Small intestine (tissue), 7 donors: ENCODE measurements around the gene COX8A. TPM values are rescaled to one million over a fixed set of nuclear protein-coding genes. Genes with fewer than 3 reads are reported as not detected.

ENCODE experiments used
- DNase-seq, 2 donors: peaks; one replicate each; pipeline versions ENCODE4 v3.0.0 to v3.0.0-alpha.2; 2013
- FAIRE-seq: peaks from 2 replicates; lab custom pipeline; 2012; peaks lifted over from hg19 to GRCh38; lab: Jason Lieb, UNC
- H3K27ac ChIP-seq, 3 donors: one replicate each; pipeline ENCODE4 v1.5.1; 2013; ENCODE audit warnings: low read length in 2 of 3, mild to moderate bottlenecking in 2 of 3, control low read depth in 1 of 3, inconsistent platforms in 1 of 3, low read depth in 1 of 3, moderate library complexity in 1 of 3
- H3K27me3 ChIP-seq, 3 donors: one replicate each; pipeline ENCODE4 v1.6.1; 2013; ENCODE audit warnings: low read length in 3 of 3, inconsistent platforms in 1 of 3; ENCODE audit not compliant: control insufficient read depth in 3 of 3, insufficient read depth in 3 of 3
- H3K36me3 ChIP-seq, 3 donors: one replicate each; pipeline ENCODE4 v1.6.1; 2013; ENCODE audit warnings: low read length in 3 of 3, inconsistent platforms in 1 of 3, low read depth in 1 of 3, mild to moderate bottlenecking in 1 of 3, moderate library complexity in 1 of 3; ENCODE audit not compliant: control insufficient read depth in 3 of 3, insufficient read depth in 2 of 3
- H3K4me1 ChIP-seq, 3 donors: one replicate each; pipeline ENCODE4 v1.6.1; 2013; ENCODE audit warnings: low read length in 2 of 3, inconsistent platforms in 1 of 3, low read depth in 1 of 3, mild to moderate bottlenecking in 1 of 3, moderate library complexity in 1 of 3; ENCODE audit not compliant: control insufficient read depth in 3 of 3, insufficient read depth in 2 of 3
- H3K4me3 ChIP-seq, 3 donors: one replicate each; pipeline ENCODE4 v1.5.1; 2013; ENCODE audit warnings: low read length in 3 of 3, control low read depth in 1 of 3, inconsistent platforms in 1 of 3, low read depth in 1 of 3, mild to moderate bottlenecking in 1 of 3, moderate library complexity in 1 of 3
- H3K9me3 ChIP-seq, 2 donors: one replicate each; pipeline ENCODE4 v1.6.1; 2013; ENCODE audit warnings: low read depth in 1 of 2, low read length in 1 of 2; ENCODE audit not compliant: control insufficient read depth in 2 of 2, insufficient read depth in 1 of 2
- WGBS, 3 donors: extraction: QIAGEN DNeasy Blood & Tissue Kit; methylation state at CpG; one replicate each; pipeline ENCODE4 v1.1.7; 2013; 5-methylcytosine and 5-hydroxymethylcytosine counted together
- polyA plus RNA-seq, 4 donors: library from polyadenylated mRNA; stranded (reverse) in 3 of 4; unstranded in 1 of 4; fragments of 200-250 nt in 3 of 4; fragments of 120-200 nt in 1 of 4; gene quantifications; one replicate each; pipeline versions ENCODE4 v1.2.1 to v1.2.3, GENCODE V29; 2013
- donor health status: healthy with polysubstance abuse.
- donor health status: control.
- donor health status: control.
- donor health status: Bipolar disorder and iron deficiency.
- donor health status: healthy.

The COX8A gene
- polyA plus RNA-seq, 4 donors: 331 to 1,570 (median 1,390) TPM

- WGBS, 3 donors: 2 to 10% (median 8%) methylated on average over 38 to 40 of the region's 40 CpGs
- no peak for FAIRE-seq
- H3K4me3 ChIP-seq: peak overlapping the region in 2 of 3 donors; percentile 10 to 24
- H3K36me3 ChIP-seq: peaks cover 0 to 5% (median 0%) of the 10 kb centered on the region in 3 donors
- H3K27me3 ChIP-seq: peaks cover 0 to 35% (median 0%) of the 10 kb centered on the region in 3 donors
- no peak overlapping the region for H3K27ac ChIP-seq
- DNase-seq: peak; percentile 39 to 59
- H3K4me1 ChIP-seq: peaks cover 0 to 14% (median 2%) of the 10 kb centered on the region in 3 donors
- H3K9me3 ChIP-seq: peaks cover 0 to 11% of the 10 kb centered on the region in 2 donors
Measured at GRCh38 chr11:64007629-64008282, 33.3 kb downstream of the COX8A start.

GRCh38 chr11:64008283-64008913 is 34.0 kb downstream of the COX8A start:
- Histone ChIP-seq H3K36me3 (peaks cover 0 to 7% (median 0%) of the 10 kb centered on the region in 3 donors), H3K9me3 (peaks cover 0 to 11% of the 10 kb centered on the region in 2 donors), H3K4me3 (peak overlapping the region in 1 of 3 donors; percentile 24), H3K27ac (no peak overlapping the region), H3K27me3 (peaks cover 0 to 35% (median 0%) of the 10 kb centered on the region in 3 donors), H3K4me1 (peaks cover 0 to 14% (median 2%) of the 10 kb centered on the region in 3 donors)
- FAIRE-seq: no peak
- DNase-seq: no peak
- WGBS, 3 donors: 84 to 92% (median 90%) methylated on average over 22 to 26 of the region's 26 CpGs

GRCh38 chr11:64008914-64009633 is 34.7 kb downstream of the COX8A start:
- Histone ChIP-seq H3K9me3 (peaks cover 0 to 11% of the 10 kb centered on the region in 2 donors), H3K4me1 (peaks cover 0 to 14% (median 2%) of the 10 kb centered on the region in 3 donors), H3K27me3 (peaks cover 0 to 35% (median 0%) of the 10 kb centered on the region in 3 donors), H3K4me3 (no peak overlapping the region), H3K27ac (no peak overlapping the region), H3K36me3 (peaks cover 0 to 7% (median 0%) of the 10 kb centered on the region in 3 donors)
- 86 to 89% (median 88%) methylated on average over 18 of the region's 18 CpGs for WGBS, 3 donors
- no peak for FAIRE-seq
- DNase-seq: no peak

- FAIRE-seq: no peak
- Histone ChIP-seq H3K27ac (no peak overlapping the region), H3K4me1 (peaks cover 0 to 14% (median 2%) of the 10 kb centered on the region in 3 donors), H3K9me3 (peaks cover 0 to 11% of the 10 kb centered on the region in 2 donors), H3K27me3 (peaks cover 0 to 35% (median 0%) of the 10 kb centered on the region in 3 donors), H3K4me3 (no peak overlapping the region), H3K36me3 (peaks cover 0 to 7% (median 0%) of the 10 kb centered on the region in 3 donors)
- DNase-seq: no peak
- WGBS, 3 donors: 94 to 95% (median 95%) methylated on average over 8 of the region's 8 CpGs
Measured at GRCh38 chr11:64009710-64010109, 35.3 kb downstream of the COX8A start.

- peaks cover 0 to 11% of the 10 kb centered on the region in 2 donors for H3K9me3 ChIP-seq
- WGBS, 3 donors: 83 to 94% (median 91%) methylated on average over 2 of the region's 2 CpGs
- FAIRE-seq (no peak), DNase-seq (no peak)
- peaks cover 0 to 35% (median 0%) of the 10 kb centered on the region in 3 donors for H3K27me3 ChIP-seq
- H3K4me3 ChIP-seq: no peak overlapping the region
- peaks cover 0 to 7% (median 0%) of the 10 kb centered on the region in 3 donors for H3K36me3 ChIP-seq
- H3K4me1 ChIP-seq: peaks cover 0 to 14% (median 2%) of the 10 kb centered on the region in 3 donors
- no peak overlapping the region for H3K27ac ChIP-seq
Measured at GRCh38 chr11:64010783-64011182, 36.4 kb downstream of the COX8A start.

- Histone ChIP-seq H3K27me3 (peaks cover 0 to 31% (median 0%) of the 10 kb centered on the region in 3 donors), H3K36me3 (peaks cover 0 to 7% (median 0%) of the 10 kb centered on the region in 3 donors), H3K9me3 (peaks cover 0 to 11% of the 10 kb centered on the region in 2 donors), H3K4me1 (peaks cover 0 to 14% (median 2%) of the 10 kb centered on the region in 3 donors), H3K27ac (no peak overlapping the region), H3K4me3 (no peak overlapping the region)
- 67 to 82% (median 72%) methylated on average over 8 of the region's 8 CpGs for WGBS, 3 donors
- DNase-seq: no peak
- FAIRE-seq: no peak
Measured at GRCh38 chr11:64011371-64011770, 37.0 kb downstream of the COX8A start.

- no peaks in the 10 kb centered on the region for H3K4me1 ChIP-seq
- 92 to 97% (median 93%) methylated on average over 15 to 16 of the region's 16 CpGs for WGBS, 3 donors
- peaks cover 0 to 11% (median 0%) of the 10 kb centered on the region in 3 donors for H3K27me3 ChIP-seq
- H3K36me3 ChIP-seq: peaks cover 0 to 4% (median 0%) of the 10 kb centered on the region in 3 donors
- H3K9me3 ChIP-seq: peaks cover 0 to 11% of the 10 kb centered on the region in 2 donors
- DNase-seq: no peak
- no peak for FAIRE-seq
- no peak overlapping the region for H3K4me3 ChIP-seq
- H3K27ac ChIP-seq: no peak overlapping the region
Measured at GRCh38 chr11:64013141-64013896, 38.9 kb downstream of the COX8A start.
